PC-3 (cell line): ENCODE measurements around the gene AP3S2.

Source experiments
- CTCF ChIP-seq: fragments of 300-600 bp; sonication (generic); conservative IDR thresholded peaks from 2 replicates; pipeline ENCODE4 v1.5.1; 2017; ENCODE audit warnings: antibody characterized with exemption, low read depth, mild to moderate bottlenecking, low read length
- EZH2 ChIP-seq: fragments of 300-600 bp; sonication (generic); IDR thresholded peaks from one replicate; pipeline ENCODE4 v1.6.1; 2017; ENCODE audit warnings: antibody characterized with exemption, mild to moderate bottlenecking, low read length; ENCODE audit not compliant: unreplicated experiment

GRCh38 chr15:89905846-89906378, 12.1 kb upstream of the AP3S2 start:
- TF ChIP-seq CTCF (no peak), EZH2 (no peak)
